ENCODE measurements around the gene NOTCH1.

Gene NOTCH1

GRCh38 chr9:136472640-136473353 is 73.1 kb downstream of the NOTCH1 start:
- Histone ChIP-seq H3K27me3 (ENCODE audit: low read depth, low read length) (no peaks in the 10 kb centered on the region), H3K4me3 (ENCODE audit: low read length) (no peak overlapping the region), H4K20me1 (ENCODE audit: insufficient read depth, low read length) (peaks cover 84% of the 10 kb centered on the region), H2AFZ (ENCODE audit: low read depth, low read length) (no peak overlapping the region), H3K36me3 (replicated peaks; ENCODE audit: low read depth, low read length) (peaks cover 90% of the 10 kb centered on the region), H3K9ac (ENCODE audit: low read length) (no peak overlapping the region), H3K9me3 (ENCODE audit: insufficient read depth, low read length) (no peaks in the 10 kb centered on the region), H3K79me2 (ENCODE audit: low read length) (peaks cover 89% of the 10 kb centered on the region), H3K27ac (ENCODE audit: low read length) (no peak overlapping the region), H3K4me2 (ENCODE audit: low read length) (no peak overlapping the region), H3K4me1 (ENCODE audit: low read length) (no peaks in the 10 kb centered on the region)
- TF ChIP-seq EZH2phosphoT487 (IDR thresholded peaks at IDR 0.05; ENCODE audit: low read depth): no peak
- TF ChIP-seq, protein P1, sequence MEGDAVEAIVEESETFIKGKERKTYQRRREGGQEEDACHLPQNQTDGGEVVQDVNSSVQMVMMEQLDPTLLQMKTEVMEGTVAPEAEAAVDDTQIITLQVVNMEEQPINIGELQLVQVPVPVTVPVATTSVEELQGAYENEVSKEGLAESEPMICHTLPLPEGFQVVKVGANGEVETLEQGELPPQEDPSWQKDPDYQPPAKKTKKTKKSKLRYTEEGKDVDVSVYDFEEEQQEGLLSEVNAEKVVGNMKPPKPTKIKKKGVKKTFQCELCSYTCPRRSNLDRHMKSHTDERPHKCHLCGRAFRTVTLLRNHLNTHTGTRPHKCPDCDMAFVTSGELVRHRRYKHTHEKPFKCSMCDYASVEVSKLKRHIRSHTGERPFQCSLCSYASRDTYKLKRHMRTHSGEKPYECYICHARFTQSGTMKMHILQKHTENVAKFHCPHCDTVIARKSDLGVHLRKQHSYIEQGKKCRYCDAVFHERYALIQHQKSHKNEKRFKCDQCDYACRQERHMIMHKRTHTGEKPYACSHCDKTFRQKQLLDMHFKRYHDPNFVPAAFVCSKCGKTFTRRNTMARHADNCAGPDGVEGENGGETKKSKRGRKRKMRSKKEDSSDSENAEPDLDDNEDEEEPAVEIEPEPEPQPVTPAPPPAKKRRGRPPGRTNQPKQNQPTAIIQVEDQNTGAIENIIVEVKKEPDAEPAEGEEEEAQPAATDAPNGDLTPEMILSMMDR (IDR thresholded peaks at IDR 0.05; ENCODE audit: low read depth, low read length): no peak

- Histone ChIP-seq H3K79me2 (ENCODE audit: low read length) (peaks cover 82% of the 10 kb centered on the region), H3K9me3 (ENCODE audit: insufficient read depth, low read length) (no peaks in the 10 kb centered on the region), H3K4me1 (ENCODE audit: low read length) (no peaks in the 10 kb centered on the region), H3K9ac (ENCODE audit: low read length) (no peak overlapping the region), H3K4me2 (ENCODE audit: low read length) (no peak overlapping the region), H3K36me3 (replicated peaks; ENCODE audit: low read depth, low read length) (peaks cover 84% of the 10 kb centered on the region), H3K27ac (ENCODE audit: low read length) (no peak overlapping the region), H2AFZ (ENCODE audit: low read depth, low read length) (no peak overlapping the region), H4K20me1 (ENCODE audit: insufficient read depth, low read length) (peaks cover 75% of the 10 kb centered on the region), H3K27me3 (ENCODE audit: low read depth, low read length) (no peaks in the 10 kb centered on the region), H3K4me3 (ENCODE audit: low read length) (no peak overlapping the region)
- TF ChIP-seq, protein P1 (IDR thresholded peaks at IDR 0.05; ENCODE audit: low read depth, low read length): no peak
- TF ChIP-seq EZH2phosphoT487 (IDR thresholded peaks at IDR 0.05; ENCODE audit: low read depth): no peak
Measured at GRCh38 chr9:136471802-136472487, 73.9 kb downstream of the NOTCH1 start.

DNA sequence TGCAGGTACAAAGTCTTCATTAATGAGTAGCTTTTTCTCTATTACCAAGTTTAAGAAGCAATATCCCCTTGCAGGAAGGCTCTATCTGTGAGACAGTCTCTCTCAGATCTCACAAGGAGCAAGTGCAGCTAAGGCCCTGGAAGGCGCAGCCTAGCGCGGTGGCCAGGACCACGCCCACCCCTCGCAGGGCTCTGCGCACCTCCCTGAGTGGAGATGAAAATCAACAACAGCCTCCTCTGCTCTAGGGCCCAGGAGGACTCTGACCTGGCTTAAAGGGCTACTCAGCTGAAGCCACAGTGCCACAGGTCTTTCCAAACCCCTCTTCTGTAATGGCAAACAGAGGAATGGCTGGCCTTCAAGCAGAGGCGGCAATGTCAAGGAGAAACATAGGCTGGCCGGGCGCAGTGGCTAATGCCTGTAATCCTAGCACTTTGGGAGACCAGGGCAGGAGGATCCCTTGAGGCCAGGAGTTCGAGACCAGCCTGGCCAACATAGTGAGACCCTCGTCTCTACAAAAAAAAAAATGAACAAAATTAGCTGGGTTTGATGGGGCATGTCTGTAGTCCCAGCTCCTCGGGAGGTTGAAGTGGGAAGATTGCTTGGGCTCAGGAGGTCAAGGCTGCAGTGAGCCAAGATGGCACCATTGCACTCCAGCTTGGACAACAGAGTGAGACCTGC is 74.9 kb downstream of the NOTCH1 start:
- peaks cover 70% of the 10 kb centered on the region for H4K20me1 ChIP-seq (ENCODE audit: insufficient read depth, low read length)
- TF ChIP-seq EZH2phosphoT487 (IDR thresholded peaks at IDR 0.05; ENCODE audit: low read depth): no peak
- TF ChIP-seq, protein P1 (IDR thresholded peaks at IDR 0.05; ENCODE audit: low read depth, low read length): no peak
- no peak overlapping the region for H3K27ac ChIP-seq (ENCODE audit: low read length)
- H3K9me3 ChIP-seq (ENCODE audit: insufficient read depth, low read length): no peaks in the 10 kb centered on the region
- no peaks in the 10 kb centered on the region for H3K27me3 ChIP-seq (ENCODE audit: low read depth, low read length)
- peaks cover 71% of the 10 kb centered on the region for H3K79me2 ChIP-seq (ENCODE audit: low read length)
- H3K4me3 ChIP-seq (ENCODE audit: low read length): no peak overlapping the region
- no peaks in the 10 kb centered on the region for H3K4me1 ChIP-seq (ENCODE audit: low read length)
- H3K9ac ChIP-seq (ENCODE audit: low read length): no peak overlapping the region
- H3K4me2 ChIP-seq (ENCODE audit: low read length): no peak overlapping the region
- no peak overlapping the region for H2AFZ ChIP-seq (ENCODE audit: low read depth, low read length)
- peaks cover 84% of the 10 kb centered on the region for H3K36me3 ChIP-seq (replicated peaks; ENCODE audit: low read depth, low read length)

- H3K9ac ChIP-seq (ENCODE audit: low read length): no peak overlapping the region
- peaks cover 66% of the 10 kb centered on the region for H3K79me2 ChIP-seq (ENCODE audit: low read length)
- no peak overlapping the region for H2AFZ ChIP-seq (ENCODE audit: low read depth, low read length)
- H3K27me3 ChIP-seq (ENCODE audit: low read depth, low read length): no peaks in the 10 kb centered on the region
- H3K36me3 ChIP-seq (replicated peaks; ENCODE audit: low read depth, low read length): peaks cover 84% of the 10 kb centered on the region
- H3K4me1 ChIP-seq (ENCODE audit: low read length): no peaks in the 10 kb centered on the region
- no peaks in the 10 kb centered on the region for H3K9me3 ChIP-seq (ENCODE audit: insufficient read depth, low read length)
- H3K27ac ChIP-seq (ENCODE audit: low read length): no peak overlapping the region
- TF ChIP-seq, protein P1 (IDR thresholded peaks at IDR 0.05; ENCODE audit: low read depth, low read length): no peak
- no peak for TF ChIP-seq EZH2phosphoT487 (IDR thresholded peaks at IDR 0.05; ENCODE audit: low read depth)
- no peak overlapping the region for H3K4me3 ChIP-seq (ENCODE audit: low read length)
- H3K4me2 ChIP-seq (ENCODE audit: low read length): no peak overlapping the region
- peaks cover 64% of the 10 kb centered on the region for H4K20me1 ChIP-seq (ENCODE audit: insufficient read depth, low read length)
Measured at GRCh38 chr9:136470356-136470755, 75.5 kb downstream of the NOTCH1 start.
